AG10803 (cell line): ENCODE data around the gene BRCA2.

Source experiments
- DNase-seq: peaks from one replicate; pipeline ENCODE4 v3.0.0; 2010; ENCODE audit warnings: low read depth
- H3K4me3 ChIP-seq: 2 replicates; pipeline ENCODE4 v1.5.1; 2011; ENCODE audit warnings: mild to moderate bottlenecking, low read length, control low read depth
- TF ChIP-seq, protein P1 (sequence below): conservative IDR thresholded peaks from 2 replicates; pipeline ENCODE4 v1.5.1; 2011; ENCODE audit warnings: mild to moderate bottlenecking, low read length, control low read depth, inconsistent platforms

The BRCA2 gene

DNA sequence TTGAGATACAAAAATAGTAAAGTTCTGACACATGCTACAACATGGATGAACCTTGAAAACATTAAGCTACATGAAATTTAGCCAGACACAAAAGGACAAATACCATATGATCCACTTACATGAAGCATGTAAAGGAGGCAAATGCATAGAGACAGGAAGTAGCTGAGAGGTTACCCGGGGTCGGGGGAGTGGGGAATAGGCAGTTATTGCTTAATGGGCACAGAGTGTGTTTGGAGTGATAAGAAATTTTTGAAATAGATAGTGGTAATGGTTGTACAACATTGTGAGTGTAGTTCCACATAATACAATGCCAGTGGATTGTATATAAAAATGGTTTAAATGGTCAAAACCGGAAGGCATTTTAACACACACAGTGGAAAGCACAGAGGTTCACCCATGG, 108.3 kb downstream of the BRCA2 start:
- no peak overlapping the region for H3K4me3 ChIP-seq
- TF ChIP-seq, protein P1, sequence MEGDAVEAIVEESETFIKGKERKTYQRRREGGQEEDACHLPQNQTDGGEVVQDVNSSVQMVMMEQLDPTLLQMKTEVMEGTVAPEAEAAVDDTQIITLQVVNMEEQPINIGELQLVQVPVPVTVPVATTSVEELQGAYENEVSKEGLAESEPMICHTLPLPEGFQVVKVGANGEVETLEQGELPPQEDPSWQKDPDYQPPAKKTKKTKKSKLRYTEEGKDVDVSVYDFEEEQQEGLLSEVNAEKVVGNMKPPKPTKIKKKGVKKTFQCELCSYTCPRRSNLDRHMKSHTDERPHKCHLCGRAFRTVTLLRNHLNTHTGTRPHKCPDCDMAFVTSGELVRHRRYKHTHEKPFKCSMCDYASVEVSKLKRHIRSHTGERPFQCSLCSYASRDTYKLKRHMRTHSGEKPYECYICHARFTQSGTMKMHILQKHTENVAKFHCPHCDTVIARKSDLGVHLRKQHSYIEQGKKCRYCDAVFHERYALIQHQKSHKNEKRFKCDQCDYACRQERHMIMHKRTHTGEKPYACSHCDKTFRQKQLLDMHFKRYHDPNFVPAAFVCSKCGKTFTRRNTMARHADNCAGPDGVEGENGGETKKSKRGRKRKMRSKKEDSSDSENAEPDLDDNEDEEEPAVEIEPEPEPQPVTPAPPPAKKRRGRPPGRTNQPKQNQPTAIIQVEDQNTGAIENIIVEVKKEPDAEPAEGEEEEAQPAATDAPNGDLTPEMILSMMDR, result no peak
- no peak for DNase-seq

DNA sequence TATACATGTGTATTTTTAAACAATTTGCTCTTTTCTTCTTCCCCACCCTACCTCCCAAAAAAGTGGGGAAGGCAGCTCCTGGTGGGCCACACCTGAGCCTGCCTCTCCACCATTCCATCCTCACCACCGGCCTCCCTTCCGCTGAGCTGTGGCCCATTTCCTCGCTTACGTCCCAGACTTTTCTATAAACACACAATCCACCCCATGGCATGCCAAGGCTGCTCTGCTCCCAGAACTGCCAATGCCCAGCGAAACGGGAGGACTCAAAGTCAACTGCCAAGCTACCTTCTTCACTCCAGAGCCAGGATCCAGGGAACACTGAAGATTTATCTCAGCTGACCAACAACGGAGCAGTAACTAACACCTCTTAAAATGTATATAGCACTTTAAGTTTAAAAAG, 109.8 kb downstream of the BRCA2 start:
- no peak for DNase-seq
- TF ChIP-seq, protein P1, result no peak
- no peak overlapping the region for H3K4me3 ChIP-seq

DNA sequence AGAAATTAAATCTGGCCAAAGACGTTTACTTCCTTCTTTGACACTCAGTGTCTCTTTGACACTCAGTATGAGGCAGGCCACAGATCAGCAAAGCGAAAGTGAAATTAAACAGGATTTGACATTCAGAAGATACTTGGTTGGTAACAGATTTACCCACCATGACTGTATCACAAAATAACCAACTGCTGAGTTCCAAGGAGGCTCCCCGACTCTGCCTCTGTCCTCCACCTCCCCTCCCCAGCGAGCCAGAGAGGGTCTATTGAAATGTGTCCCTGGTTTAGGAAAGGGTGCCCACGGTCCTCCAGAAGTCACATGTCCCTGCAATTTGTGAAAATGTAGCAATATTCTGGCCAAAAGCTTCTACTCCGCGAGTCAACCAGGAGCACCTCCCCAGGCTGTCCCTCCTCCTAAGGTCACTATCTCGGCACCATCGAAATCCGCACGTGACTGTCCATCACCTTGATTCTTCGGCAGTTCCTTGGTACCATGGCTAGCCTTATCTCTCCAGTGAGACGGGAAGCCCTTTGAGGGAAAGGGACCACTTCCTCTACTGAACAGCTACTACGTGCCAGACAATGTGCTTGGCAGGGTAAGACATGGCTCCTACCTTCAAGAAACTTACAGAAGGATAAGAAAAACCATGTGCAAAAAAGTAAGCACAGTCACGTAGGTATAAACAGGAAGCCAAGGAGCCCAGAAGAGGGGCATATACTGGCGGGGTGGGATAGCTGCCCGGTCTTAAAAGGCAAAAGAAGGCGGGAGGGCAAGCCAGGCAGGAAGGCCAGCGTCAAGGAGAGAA, 111.1 kb downstream of the BRCA2 start:
- H3K4me3 ChIP-seq, result peak overlapping the region; percentile 65
- DNase-seq, result peak; percentile 23
- TF ChIP-seq, protein P1, result no peak

DNA sequence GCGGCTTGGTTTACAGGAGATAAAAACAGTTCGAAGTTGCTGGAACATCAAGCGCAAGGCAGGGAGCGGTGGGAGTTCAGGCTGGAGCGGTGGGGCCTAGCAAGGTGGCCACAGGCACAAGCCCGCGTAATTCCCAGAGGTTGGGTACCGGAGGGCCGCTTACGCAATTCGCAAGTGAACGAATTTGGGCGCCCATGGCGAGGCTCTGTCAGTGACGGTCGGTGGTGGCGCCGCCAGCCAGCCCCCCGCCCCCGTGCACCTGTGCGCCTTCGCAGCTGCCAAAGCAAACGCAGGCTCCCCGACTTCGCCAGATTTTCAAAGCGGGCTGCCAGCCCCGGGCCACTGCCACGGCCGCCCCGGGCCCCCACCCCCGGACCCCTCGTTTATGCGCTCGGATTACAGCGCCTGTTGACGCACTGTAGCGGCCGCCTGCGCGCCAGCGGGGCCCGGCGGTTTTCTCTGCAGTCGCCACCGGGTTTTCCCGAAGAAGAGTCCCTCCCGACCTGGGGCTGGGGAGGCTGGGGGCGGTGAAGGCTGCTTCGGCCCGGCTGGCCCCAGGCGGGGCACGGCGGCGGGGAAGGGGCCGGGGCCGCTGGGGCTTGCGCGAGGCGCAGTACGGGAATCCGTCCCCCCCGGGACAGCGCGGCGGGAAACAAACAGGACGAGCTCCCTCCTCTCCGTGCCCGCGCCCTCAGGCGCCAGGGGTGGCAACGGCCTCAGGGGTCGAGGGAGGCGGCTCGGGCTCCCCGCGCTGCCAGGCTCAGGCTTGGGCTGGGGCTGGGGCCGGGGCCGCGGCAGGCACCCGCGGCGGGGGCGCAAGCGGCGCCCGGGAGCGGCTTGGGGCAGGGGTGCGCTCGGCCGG, 111.9 kb downstream of the BRCA2 start:
- TF ChIP-seq, protein P1, result no peak
- peak overlapping the region; percentile 65 for H3K4me3 ChIP-seq
- DNase-seq, result peak; percentile 17

DNA sequence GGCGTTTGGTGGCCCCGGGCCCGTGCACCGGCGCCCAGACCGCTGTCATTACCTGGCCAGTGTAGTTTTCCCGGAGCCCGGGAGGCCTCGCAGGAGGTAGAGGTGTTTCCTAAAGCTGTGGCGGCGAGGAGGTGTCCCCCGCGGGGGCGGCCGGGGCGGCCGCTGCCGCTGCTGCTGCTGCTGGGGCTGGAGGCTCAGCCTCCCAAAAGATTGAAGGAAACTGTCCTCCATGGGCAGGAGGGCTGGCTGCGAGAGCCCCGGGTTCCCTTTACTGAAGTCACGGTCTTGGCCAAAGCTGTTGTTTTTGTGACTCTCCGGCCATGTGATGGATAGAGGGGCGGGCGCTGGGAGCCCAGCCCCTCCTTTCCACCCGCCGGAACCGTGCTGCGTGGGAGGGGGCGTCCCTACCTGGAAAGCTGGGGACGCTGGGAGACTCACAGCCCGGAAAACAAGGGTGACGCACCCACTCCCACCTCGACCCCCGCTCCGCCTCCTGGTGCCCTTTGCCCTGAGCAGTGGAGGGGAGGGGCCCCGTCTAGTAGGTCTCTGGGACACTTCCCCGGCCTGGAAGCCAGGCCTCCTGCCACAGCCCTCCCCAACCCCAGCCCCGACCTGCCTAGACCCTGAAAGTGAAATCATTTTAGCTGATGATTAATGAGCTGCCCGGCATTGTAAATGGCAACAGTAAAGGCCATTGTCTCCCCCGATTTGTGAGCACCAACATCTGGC, 112.7 kb downstream of the BRCA2 start, which contains the start of gene N4BP2L1:
N4BP2L1 (minus strand) TSS at position 279 of the 729 bp plus-strand sequence; CDS start at position 231, 48 bp downstream.
- TF ChIP-seq, protein P1, result no peak
- DNase-seq, result peak; percentile 31
- H3K4me3 ChIP-seq, result peak within 1 kb of the TSS; percentile 65

DNA sequence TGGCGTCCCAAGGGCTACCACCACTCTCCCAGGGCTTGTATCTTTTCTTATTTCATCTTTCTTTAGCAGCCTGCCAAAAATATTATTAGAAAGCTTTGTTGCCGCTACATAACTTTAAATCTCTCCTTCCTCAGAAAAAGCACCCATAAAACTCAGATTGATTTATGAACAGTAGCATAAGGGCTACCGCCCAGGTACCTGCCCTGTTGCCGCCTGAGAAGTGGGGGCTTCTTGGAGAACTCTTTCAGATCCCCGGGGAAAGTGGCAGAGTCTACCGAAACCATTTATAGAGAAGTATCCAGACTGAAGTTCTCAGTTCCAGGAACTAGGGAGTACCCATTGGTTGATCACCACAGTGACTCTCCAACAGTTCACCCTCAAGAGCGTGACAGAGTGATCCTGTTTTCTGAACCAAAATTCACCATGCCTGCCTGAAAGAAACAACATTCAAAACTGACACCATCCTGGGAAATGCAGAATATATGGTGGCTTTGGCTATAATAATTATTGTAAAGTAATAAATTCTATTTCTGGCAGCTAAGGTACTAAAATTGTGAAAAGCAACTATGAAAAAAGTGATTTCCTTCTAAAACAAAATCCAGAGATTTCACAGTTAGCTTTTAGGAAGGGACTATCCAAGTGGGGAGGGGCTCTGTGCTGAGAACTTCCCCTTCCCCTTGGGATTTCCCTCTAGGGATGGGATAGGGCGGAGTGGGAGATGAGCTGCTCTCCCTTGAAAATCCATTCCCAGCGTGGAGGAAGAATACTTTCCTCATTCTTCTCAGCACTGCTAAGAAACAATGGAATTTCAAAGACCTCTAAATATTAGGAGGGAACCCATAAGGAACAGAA, 113.5 kb downstream of the BRCA2 start:
- TF ChIP-seq, protein P1, result no peak
- no peak for DNase-seq
- H3K4me3 ChIP-seq, result peak overlapping the region; percentile 65
